ENCODE data around the gene PANX1.
"Not testable (repeated sequence)": the region's sequence is repeated elsewhere in the genome, so short reads cannot be mapped to it uniquely, and the experiment has no call there.

Gene PANX1

GRCh38 chr11:94128746-94129511 is at the start of gene PANX1:
Gene PANX1 (plus strand): TSS chr11:94128841. CDS start chr11:94129313, 472 bp downstream.
- peak; percentile 82 for DNase-seq (ENCODE audit: low spot score)

GRCh38 chr11:94084164-94084563 is 44.5 kb upstream of the PANX1 start:
- no peak for DNase-seq (ENCODE audit: low spot score)

- no peak for DNase-seq (ENCODE audit: low spot score)
Measured at GRCh38 chr11:94088906-94089305, 39.7 kb upstream of the PANX1 start.

- no peak for DNase-seq (ENCODE audit: low spot score)
Measured at GRCh38 chr11:94089341-94089740, 39.3 kb upstream of the PANX1 start.

- no peak for DNase-seq (ENCODE audit: low spot score)
Measured at GRCh38 chr11:94090401-94090800, 38.2 kb upstream of the PANX1 start.

- DNase-seq (ENCODE audit: low spot score) = no peak
Measured at GRCh38 chr11:94091091-94091490, 37.5 kb upstream of the PANX1 start.

- DNase-seq (ENCODE audit: low spot score) = no peak
Measured at GRCh38 chr11:94100253-94100652, 28.4 kb upstream of the PANX1 start.

GRCh38 chr11:94103471-94103870 is 25.2 kb upstream of the PANX1 start:
- no peak for DNase-seq (ENCODE audit: low spot score)

GRCh38 chr11:94104734-94105133 is 23.9 kb upstream of the PANX1 start:
- DNase-seq (ENCODE audit: low spot score) = no peak

- no peak for DNase-seq (ENCODE audit: low spot score)
Measured at GRCh38 chr11:94106716-94107115, 21.9 kb upstream of the PANX1 start.

GRCh38 chr11:94107363-94107762 is 21.3 kb upstream of the PANX1 start:
- DNase-seq (ENCODE audit: low spot score) = no peak

- no peak for DNase-seq (ENCODE audit: low spot score)
Measured at GRCh38 chr11:94111241-94111640, 17.4 kb upstream of the PANX1 start.

- no peak for DNase-seq (ENCODE audit: low spot score)
Measured at GRCh38 chr11:94111660-94112059, 17.0 kb upstream of the PANX1 start.

- DNase-seq (ENCODE audit: low spot score) = no peak
Measured at GRCh38 chr11:94112206-94112953, 16.3 kb upstream of the PANX1 start.

- DNase-seq (ENCODE audit: low spot score) = no peak
Measured at GRCh38 chr11:94117197-94117574, 11.5 kb upstream of the PANX1 start.

- no peak for DNase-seq (ENCODE audit: low spot score)
Measured at GRCh38 chr11:94117871-94118270, 10.8 kb upstream of the PANX1 start.

GRCh38 chr11:94119676-94120075 is 9.0 kb upstream of the PANX1 start:
- not testable (repeated sequence) for DNase-seq (ENCODE audit: low spot score)

- not testable (repeated sequence) for DNase-seq (ENCODE audit: low spot score)
Measured at GRCh38 chr11:94120516-94120915, 8.1 kb upstream of the PANX1 start.

GRCh38 chr11:94120946-94121345 is 7.7 kb upstream of the PANX1 start:
- DNase-seq (ENCODE audit: low spot score) = no peak

- DNase-seq (ENCODE audit: low spot score) = no peak
Measured at GRCh38 chr11:94125407-94126115, 3.1 kb upstream of the PANX1 start.

GRCh38 chr11:94127638-94128037 is 1.0 kb upstream of the PANX1 start:
- no peak for DNase-seq (ENCODE audit: low spot score)

- no peak for DNase-seq (ENCODE audit: low spot score)
Measured at GRCh38 chr11:94128291-94128745, 323 bp upstream of the PANX1 start.

Measured in kidney capillary endothelial cell (primary cell).